ENCODE results near the gene MPG. TPM values are rescaled to one million over a fixed set of nuclear protein-coding genes. Genes with fewer than 3 reads are reported as not detected.

MPG gene
- total RNA-seq, 2 donors from 2014 or later: 47.7 to 84.0 TPM

- Histone ChIP-seq H3K4me1 (peaks cover 0 to 13% of the 10 kb centered on the region in 2 donors), H3K9me3 (no peaks in the 10 kb centered on the region), H3K4me3 (no peak overlapping the region), H3K27ac (no peak overlapping the region), H3K27me3 (no peaks in the 10 kb centered on the region), H3K36me3 (peaks cover 60% of the 10 kb centered on the region)
- no peak for DNase-seq (ENCODE audit: low spot score)
- TF ChIP-seq CTCF (IDR thresholded peaks at IDR 0.05): no peak
These were observed 21.6 kb upstream of the MPG start for GRCh38 chr16:56231-56927.

GRCh38 chr16:57711-58110 is 20.3 kb upstream of the MPG start:
- DNase-seq (ENCODE audit: low spot score): no peak
- H3K36me3 ChIP-seq: peaks cover 73% of the 10 kb centered on the region
- no peak overlapping the region for H3K27ac ChIP-seq

GRCh38 chr16:58491-59439 is 19.3 kb upstream of the MPG start:
- peaks cover 0 to 7% of the 10 kb centered on the region in 2 donors for H3K4me1 ChIP-seq
- no peak for DNase-seq (ENCODE audit: low spot score)
- H3K36me3 ChIP-seq: peaks cover 84% of the 10 kb centered on the region
- no peaks in the 10 kb centered on the region for H3K27me3 ChIP-seq
- H3K4me3 ChIP-seq: no peak overlapping the region
- H3K9me3 ChIP-seq: no peaks in the 10 kb centered on the region
- no peak for TF ChIP-seq CTCF (IDR thresholded peaks at IDR 0.05)
- H3K27ac ChIP-seq: no peak overlapping the region

More at GRCh38 chr16:57711-58110, 20.3 kb upstream of the MPG start:
- Histone ChIP-seq H3K27me3 (no peaks in the 10 kb centered on the region), H3K9me3 (no peaks in the 10 kb centered on the region), H3K4me1 (peaks cover 0 to 9% of the 10 kb centered on the region in 2 donors), H3K4me3 (no peak overlapping the region)
- no peak for TF ChIP-seq CTCF (IDR thresholded peaks at IDR 0.05)

- Histone ChIP-seq H3K4me1 (peaks cover 0 to 1% of the 10 kb centered on the region in 2 donors), H3K9me3 (no peaks in the 10 kb centered on the region), H3K4me3 (no peak overlapping the region), H3K27ac (no peak overlapping the region), H3K27me3 (no peaks in the 10 kb centered on the region), H3K36me3 (peaks cover 91% of the 10 kb centered on the region)
- DNase-seq (ENCODE audit: low spot score): no peak
- no peak for TF ChIP-seq CTCF (IDR thresholded peaks at IDR 0.05)
These were observed 18.5 kb upstream of the MPG start for GRCh38 chr16:59440-60059.

GRCh38 chr16:60166-60565 is 17.9 kb upstream of the MPG start:
- no peak overlapping the region for H3K27ac ChIP-seq
- H3K4me3 ChIP-seq: no peak overlapping the region
- no peaks in the 10 kb centered on the region for H3K9me3 ChIP-seq
- H3K36me3 ChIP-seq: peaks cover 98% of the 10 kb centered on the region
- no peak for DNase-seq (ENCODE audit: low spot score)
- no peak for TF ChIP-seq CTCF (IDR thresholded peaks at IDR 0.05)
- H3K27me3 ChIP-seq: no peaks in the 10 kb centered on the region
- no peaks in the 10 kb centered on the region for H3K4me1 ChIP-seq

Data from right atrium auricular region (tissue), 2 donors.